LNCAP (cell line): Measurements from ENCODE around the gene FBXL15.

Source experiments
- CTCF ChIP-seq: fragments of 450-650 bp; IDR thresholded peaks from 2 replicates; pipeline ENCODE4 v1.5.1; 2017; ENCODE audit warnings: mild to moderate bottlenecking

FBXL15 gene

GRCh38 chr10:102404361-102405107 is 16.1 kb upstream of the FBXL15 start:
- TF ChIP-seq CTCF, result no peak

GRCh38 chr10:102405108-102405571 is 15.5 kb upstream of the FBXL15 start:
- TF ChIP-seq CTCF, result no peak

DNA sequence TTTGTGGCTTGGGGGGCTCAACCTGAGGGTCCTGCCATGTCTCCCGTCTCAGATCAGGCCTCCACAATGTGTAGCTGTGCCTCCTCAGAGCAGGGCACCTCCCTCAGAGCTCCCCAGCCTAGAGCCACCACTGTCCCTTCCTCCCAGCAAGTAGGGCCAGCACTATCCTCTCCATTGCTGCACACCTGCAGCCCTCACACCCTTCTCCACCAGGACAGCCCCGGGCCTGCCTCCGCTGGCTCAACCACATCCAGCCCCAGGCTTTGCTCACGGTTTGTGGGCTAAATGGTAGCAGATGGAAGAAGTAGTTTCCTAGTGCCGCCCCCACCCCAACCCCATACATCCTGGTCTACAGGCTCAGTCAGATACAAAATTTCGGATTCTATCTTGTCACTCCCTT is 15.0 kb upstream of the FBXL15 start:
- no peak for TF ChIP-seq CTCF

GRCh38 chr10:102406815-102407214 is 13.8 kb upstream of the FBXL15 start:
- TF ChIP-seq CTCF, result no peak

GRCh38 chr10:102407425-102408130 is 13.1 kb upstream of the FBXL15 start:
- no peak for TF ChIP-seq CTCF

DNA sequence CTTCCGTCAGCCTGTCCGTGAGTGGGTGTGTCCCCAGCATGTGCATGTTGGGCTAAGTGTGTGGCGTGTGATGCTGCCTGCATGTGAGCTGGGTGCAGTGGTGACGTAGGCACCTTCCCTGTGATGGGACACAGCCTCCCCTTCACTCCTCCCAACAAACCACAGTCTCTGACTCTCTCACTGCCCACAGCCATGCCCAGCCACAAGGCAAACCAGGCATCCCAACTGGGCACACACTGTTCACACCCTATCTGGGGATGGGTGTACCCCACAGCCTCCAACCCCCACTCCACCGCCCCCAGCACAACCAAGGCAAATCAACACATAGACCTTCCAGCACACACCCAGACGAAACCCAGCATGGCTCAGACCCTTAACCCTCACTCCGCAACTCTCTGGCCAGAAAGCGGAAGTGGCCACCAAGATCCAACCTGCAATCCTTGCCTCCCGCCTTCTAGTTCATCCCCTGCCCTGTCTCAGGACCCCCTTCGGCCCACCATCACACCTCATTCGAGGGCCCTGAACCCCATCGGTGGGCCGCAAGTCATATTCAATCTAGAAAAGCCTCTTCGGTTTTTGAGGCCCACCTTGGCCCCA is 12.4 kb upstream of the FBXL15 start:
- no peak for TF ChIP-seq CTCF

- no peak for TF ChIP-seq CTCF
These were observed 11.7 kb upstream of the FBXL15 start for GRCh38 chr10:102408728-102409603.
